H1 (cell line): ENCODE measurements around the gene FRMPD2. TPM values are rescaled to one million over a fixed set of nuclear protein-coding genes. Genes with fewer than 3 reads are reported as not detected.

Source experiments
- CTCF ChIA-PET: fragments of 300-600 bp; sonication (Branson Sonifier 250); formaldehyde crosslinking; loops from one replicate; lab custom pipeline; 2021; ENCODE audit not compliant: partially characterized antibody; lab: Charles Lee
- POLR2A ChIA-PET: fragments of 300-600 bp; sonication (Branson Sonifier 250); formaldehyde crosslinking; loops from one replicate; lab custom pipeline; 2021; ENCODE audit warnings: inconsistent platforms; ENCODE audit not compliant: partially characterized antibody; lab: Charles Lee
- DNase-seq, 2 experiments: peaks; one replicate each; pipeline versions ENCODE4 v3.0.0 to v3.0.0-alpha.2; 2010 to 2022; ENCODE audit warnings: low spot score in 2 of 2, low read depth in 1 of 2, mixed read lengths in 1 of 2
- FAIRE-seq: peaks from 2 replicates; lab custom pipeline; 2011; peaks lifted over from hg19 to GRCh38; lab: Jason Lieb, UNC
- H2AFZ ChIP-seq: 2 replicates; pipeline ENCODE4 v1.8.1; 2012; ENCODE audit warnings: low read length, inconsistent platforms
- H2AK5ac ChIP-seq: 2 replicates; pipeline ENCODE4 v1.6.1; 2013; ENCODE audit warnings: low read depth, low read length
- H2BK120ac ChIP-seq: replicated peaks from 2 replicates; pipeline ENCODE3; 2013; ENCODE audit warnings: low read depth, low read length, inconsistent platforms
- H2BK12ac ChIP-seq: 2 replicates; pipeline ENCODE4 v1.6.1; 2013; ENCODE audit warnings: low read depth, low read length
- H2BK15ac ChIP-seq: 2 replicates; pipeline ENCODE4 v1.6.1; 2013; ENCODE audit warnings: low read length
- H2BK20ac ChIP-seq: 2 replicates; pipeline ENCODE4 v1.6.1; 2013; ENCODE audit warnings: low read length
- H2BK5ac ChIP-seq: 2 replicates; pipeline ENCODE4 v1.6.1; 2013; ENCODE audit warnings: low read depth, low read length
- H3K14ac ChIP-seq: 2 replicates; pipeline ENCODE4 v1.6.1; 2013; ENCODE audit warnings: inconsistent platforms; ENCODE audit not compliant: insufficient read length
- H3K18ac ChIP-seq: 2 replicates; pipeline ENCODE4 v1.6.1; 2013; ENCODE audit warnings: low read length; ENCODE audit errors: extremely low read depth
- H3K23ac ChIP-seq: 2 replicates; pipeline ENCODE4 v1.6.1; 2013; ENCODE audit warnings: inconsistent platforms; ENCODE audit not compliant: insufficient read length
- H3K23me2 ChIP-seq: 2 replicates; pipeline ENCODE4 v1.6.1; 2013; ENCODE audit warnings: low read depth, low read length
- H3K27ac ChIP-seq: 2 replicates; pipeline ENCODE4 v1.6.1; 2011; ENCODE audit warnings: low read depth, low read length, inconsistent platforms
- H3K27me3 ChIP-seq, 4 experiments: replicated peaks in 1 of 4; 1 replicate in 1 of 4; 2 replicates in 3 of 4; pipeline versions ENCODE4 v1.6.1 to v1.8.1; 2011 to 2013; ENCODE audit warnings: low read length in 3 of 4, mild to moderate bottlenecking in 3 of 4, inconsistent platforms in 2 of 4, mixed read lengths in 2 of 4, moderate library complexity in 1 of 4; ENCODE audit not compliant: control insufficient read depth in 3 of 4, insufficient read depth in 3 of 4; ENCODE audit errors: extremely low read depth in 1 of 4
- H3K36me3 ChIP-seq, 4 experiments: 2 replicates each; pipeline versions ENCODE4 v1.6.1 to v1.8.1; 2011 to 2013; ENCODE audit warnings: mild to moderate bottlenecking in 4 of 4, low read length in 3 of 4, moderate library complexity in 2 of 4, control low read depth in 1 of 4, inconsistent platforms in 1 of 4; ENCODE audit not compliant: insufficient read depth in 4 of 4, control insufficient read depth in 2 of 4
- H3K4ac ChIP-seq: replicated peaks from 2 replicates; pipeline ENCODE3; 2013; ENCODE audit warnings: low read length, low read depth, mixed read lengths, inconsistent platforms; ENCODE audit not compliant: insufficient read length
- H3K4me1 ChIP-seq, 4 experiments: replicated peaks in 1 of 4; 1 replicate in 1 of 4; 2 replicates in 3 of 4; pipeline versions ENCODE4 v1.6.1 to v1.8.1; 2011 to 2013; ENCODE audit warnings: low read length in 3 of 4, inconsistent platforms in 2 of 4, mixed read lengths in 1 of 4; ENCODE audit not compliant: insufficient read depth in 4 of 4, control insufficient read depth in 3 of 4
- H3K4me2 ChIP-seq, 2 experiments: 2 replicates each; pipeline versions ENCODE4 v1.6.1 to v1.8.1; 2011 to 2013; ENCODE audit warnings: low read depth in 2 of 2, low read length in 2 of 2, control low read depth in 1 of 2, inconsistent platforms in 1 of 2, mild to moderate bottlenecking in 1 of 2; ENCODE audit not compliant: insufficient read depth in 1 of 2
- H3K4me3 ChIP-seq, 4 experiments: fragments of 200-600, 300-600 bp in 1 of 4; sonication (generic), shearing (Covaris generic), sonication (Bioruptor Twin) in 1 of 4; 2 replicates each; pipeline versions ENCODE4 v1.5.1 to v1.8.1; 2011 to 2016; ENCODE audit warnings: low read length in 4 of 4, low read depth in 3 of 4, control low read depth in 2 of 4, inconsistent platforms in 2 of 4, mild to moderate bottlenecking in 2 of 4, mixed read lengths in 1 of 4, moderate library complexity in 1 of 4; ENCODE audit not compliant: insufficient read depth in 2 of 4; ENCODE audit errors: extremely low read depth in 1 of 4
- H3K56ac ChIP-seq: replicated peaks from 2 replicates; pipeline ENCODE3; 2013; ENCODE audit warnings: low read depth, mild to moderate bottlenecking, mixed read lengths, low read length, inconsistent platforms; ENCODE audit not compliant: insufficient read length
- H3K79me1 ChIP-seq: 2 replicates; pipeline ENCODE4 v1.6.1; 2013; ENCODE audit warnings: low read depth, low read length, control low read depth
- H3K79me2 ChIP-seq, 2 experiments: 2 replicates each; pipeline versions ENCODE4 v1.6.1 to v1.8.1; 2012 to 2013; ENCODE audit warnings: low read length in 2 of 2, mild to moderate bottlenecking in 2 of 2, inconsistent platforms in 1 of 2; ENCODE audit not compliant: insufficient read depth in 2 of 2, control insufficient read depth in 1 of 2
- H3K9ac ChIP-seq, 4 experiments: replicated peaks in 1 of 4; 1 replicate in 1 of 4; 2 replicates in 3 of 4; pipeline versions ENCODE4 v1.6.1 to v1.8.1; 2011 to 2013; ENCODE audit warnings: low read depth in 3 of 4, low read length in 3 of 4, control low read depth in 2 of 4, mild to moderate bottlenecking in 2 of 4, moderate library complexity in 2 of 4, inconsistent platforms in 1 of 4; ENCODE audit errors: extremely low read depth in 1 of 4
- H3K9me3 ChIP-seq, 2 experiments: 2 replicates each; pipeline versions ENCODE4 v1.6.1 to v1.8.1; 2012 to 2013; ENCODE audit warnings: mild to moderate bottlenecking in 2 of 2, moderate library complexity in 2 of 2, control low read depth in 1 of 2, inconsistent platforms in 1 of 2, low read depth in 1 of 2, low read length in 1 of 2, mixed read lengths in 1 of 2; ENCODE audit not compliant: insufficient read depth in 2 of 2
- H4K20me1 ChIP-seq, 2 experiments: replicated peaks in 1 of 2; 2 replicates each; pipeline versions ENCODE3 to v1.8.1; 2011 to 2013; ENCODE audit warnings: inconsistent platforms in 2 of 2, low read length in 2 of 2, mild to moderate bottlenecking in 1 of 2; ENCODE audit not compliant: insufficient read depth in 2 of 2, control insufficient read depth in 1 of 2
- H4K5ac ChIP-seq: 2 replicates; pipeline ENCODE4 v1.6.1; 2013; ENCODE audit warnings: low read length, low read depth, mixed read lengths, inconsistent platforms; ENCODE audit not compliant: insufficient read length
- H4K8ac ChIP-seq: 2 replicates; pipeline ENCODE4 v1.8.0; 2013; ENCODE audit warnings: mild to moderate bottlenecking, moderate library complexity, low read length, inconsistent platforms; ENCODE audit not compliant: insufficient read depth; ENCODE audit errors: extremely low read depth
- H4K91ac ChIP-seq: replicated peaks from 2 replicates; pipeline ENCODE3; 2013; ENCODE audit warnings: low read length, mixed read lengths, inconsistent platforms; ENCODE audit not compliant: insufficient read length
- CBX8 ChIP-seq: fragments of 300-800, 300-1000 bp; sonication (generic); IDR thresholded peaks from 2 replicates; pipeline ENCODE4 v1.7.1; 2016; ENCODE audit warnings: low read depth, low read length, borderline replicate concordance
- HDAC2 ChIP-seq, 2 experiments: fragments of 300-600 bp in 1 of 2; sonication (generic) in 1 of 2; IDR thresholded peaks; 2 replicates each; pipeline ENCODE4 v1.6.1; 2011 to 2012; ENCODE audit warnings: low read depth in 2 of 2, low read length in 2 of 2, mild to moderate bottlenecking in 2 of 2, moderate library complexity in 2 of 2, borderline replicate concordance in 1 of 2, inconsistent platforms in 1 of 2
- JUN ChIP-seq: IDR thresholded peaks from 2 replicates; pipeline ENCODE4 v1.6.1; 2011; ENCODE audit warnings: low read depth, mild to moderate bottlenecking, improper control_type of control experiment, low read length
- KDM4A ChIP-seq: IDR thresholded peaks from one replicate; pipeline ENCODE4 v1.7.1; 2012; ENCODE audit warnings: low read depth, mild to moderate bottlenecking, moderate library complexity, low read length, inconsistent platforms; ENCODE audit not compliant: severe bottlenecking
- POLR2AphosphoS5 ChIP-seq: IDR thresholded peaks from 2 replicates; pipeline ENCODE4 v1.6.1; 2011; ENCODE audit warnings: low read depth, low read length
- RFX5 ChIP-seq: IDR thresholded peaks from 2 replicates; pipeline ENCODE4 v1.6.1; 2011; ENCODE audit warnings: low read depth, low read length, improper control_type of control experiment, borderline replicate concordance
- SIX5 ChIP-seq: IDR thresholded peaks from 2 replicates; pipeline ENCODE4 v1.6.1; 2011; ENCODE audit warnings: mild to moderate bottlenecking, low read depth, low read length
- WGBS, 2 experiments: shearing (Covaris generic) in 1 of 2; methylation state at CpG; one replicate each; pipeline versions ENCODE4 v1.1.6 to v1.1.7; 2013 to 2015; ENCODE audit warnings: low lambda C conversion rate in 2 of 2, mixed read lengths in 2 of 2, inconsistent platforms in 1 of 2, low coverage in 1 of 2, missing lambda C conversion rate in 1 of 2; ENCODE audit not compliant: insufficient replicate concordance in 2 of 2, insufficient coverage in 1 of 2, insufficient read length in 1 of 2; ENCODE audit errors: extremely low coverage in 1 of 2, missing lambda C conversion rate in 1 of 2; 5-methylcytosine and 5-hydroxymethylcytosine counted together
- polyA plus RNA-seq, 7 experiments: library from polyadenylated mRNA; depleted of rRNA in 3 of 7; stranded (reverse) in 5 of 7; unstranded in 2 of 7; fragments of >200 nt in 5 of 7; fragments of 200-250 nt in 2 of 7; gene quantifications; 1 replicate in 5 of 7; 2 replicates in 1 of 7; 4 replicates in 1 of 7; pipeline versions ENCODE4 v1.2.1 to v1.2.3, GENCODE V29; 2011 to 2013; ENCODE audit warnings: missing spikeins in 2 of 7, mixed read lengths in 2 of 7
- total RNA-seq: library from RNA; stranded (reverse); fragmentation: NEBNext Ultra II Directional; extraction: Animal tissue kit (Norgen Biotek cat#: 25700); gene quantifications from 2 replicates; pipeline ENCODE4 v1.2.1, GENCODE V29; 2021

Gene FRMPD2
- total and polyA plus RNA-seq, 2 of the 8 experiments (the other 6 are each of a cell fraction or from before 2014, with no cell fraction given) = 0.07 to 0.47 TPM

GRCh38 chr10:48258105-48258504, 16.4 kb downstream of the FRMPD2 start:
- no peak for TF ChIP-seq SIX5
- TF ChIP-seq JUN = no peak
- TF ChIP-seq RFX5 = no peak
- TF ChIP-seq CBX8 = no peak
- TF ChIP-seq POLR2AphosphoS5 = no peak
- no peak for TF ChIP-seq KDM4A
- TF ChIP-seq HDAC2 (IDR thresholded peaks at IDR 0.05; ENCODE audit: borderline replicate concordance in 1 of 2, low read depth in 2 of 2, low read length in 2 of 2) = no peak
- Histone ChIP-seq H3K4me3 (no peak overlapping the region), H3K18ac (no peak overlapping the region), H3K56ac (no peak overlapping the region), H3K9ac (no peak overlapping the region), H3K14ac (no peak overlapping the region), H4K20me1 (no peaks in the 10 kb centered on the region), H2BK15ac (no peak overlapping the region), H2AK5ac (no peak overlapping the region), H3K79me1 (no peaks in the 10 kb centered on the region), H3K23ac (no peak overlapping the region), H3K36me3 (no peaks in the 10 kb centered on the region), H4K5ac (no peak overlapping the region), H2BK120ac (no peak overlapping the region), H4K91ac (no peak overlapping the region), H3K23me2 (no peaks in the 10 kb centered on the region), H2BK20ac (no peak overlapping the region), H3K4me2 (no peak overlapping the region), H3K4ac (no peak overlapping the region), H3K9me3 (no peaks in the 10 kb centered on the region), H2BK12ac (no peak overlapping the region), H3K4me1 (peaks cover 0 to 2% (median 0%) of the 10 kb centered on the region in 4 experiments; a peak in 2 of 7 replicates), H3K79me2 (no peaks in the 10 kb centered on the region), H3K27me3 (no peaks in the 10 kb centered on the region; a peak in 1 of 7 replicates), H3K27ac (no peak overlapping the region), H2BK5ac (no peak overlapping the region), H4K8ac (no peak overlapping the region), H2AFZ (no peak overlapping the region)
- POLR2A ChIA-PET = no interaction called here
- FAIRE-seq = no peak
- CTCF ChIA-PET = interaction anchor here (1.7 kb wide), 1 partner anchor 17 kb away, joined by 4 read pairs; no protein-coding TSS in a partner anchor
- DNase-seq = peak in 1 of 2 experiments; percentile 24
- 100% methylated on average over 1 of the region's 1 CpG; no CpG with 5 or more reads in 1 of the 2 experiments for WGBS, 2 experiments
